Neural cell (in vitro differentiated cells): ENCODE results near the gene TP53AIP1. TPM values are rescaled to one million over a fixed set of nuclear protein-coding genes. Genes with fewer than 3 reads are reported as not detected.

ENCODE experiments used
- H2AFZ ChIP-seq: fragments of 200-600, 300-800 bp; sonication (generic), shearing (Covaris generic); 2 replicates; pipeline ENCODE4 v1.6.0; 2014; ENCODE audit warnings: low read depth, mild to moderate bottlenecking, antibody characterized with exemption, low read length, moderate library complexity
- H3F3A ChIP-seq: fragments of 200-600 bp; shearing (Covaris generic); 2 replicates; pipeline ENCODE4 v1.6.1; 2016; ENCODE audit warnings: mild to moderate bottlenecking, moderate library complexity, mixed read lengths, antibody characterized with exemption, low read length; ENCODE audit not compliant: insufficient read depth, poor library complexity, severe bottlenecking
- H3K27ac ChIP-seq: fragments of 200-600, 300-800 bp; sonication (generic), shearing (Covaris generic); 2 replicates; pipeline ENCODE4 v1.5.1; 2014; ENCODE audit warnings: mild to moderate bottlenecking, low read length, moderate library complexity
- H3K27me3 ChIP-seq: fragments of 300-800, 200-600 bp; sonication (generic), shearing (Covaris generic); 2 replicates; pipeline ENCODE4 v1.6.0; 2014; ENCODE audit warnings: mild to moderate bottlenecking, low read depth, low read length, moderate library complexity; ENCODE audit not compliant: insufficient read depth
- H3K36me3 ChIP-seq: fragments of 300-800, 200-600 bp; sonication (generic), shearing (Covaris generic); 2 replicates; pipeline ENCODE4 v1.5.1; 2014; ENCODE audit warnings: mild to moderate bottlenecking, antibody characterized with exemption, low read length, moderate library complexity; ENCODE audit not compliant: insufficient read depth
- H3K4me2 ChIP-seq: fragments of 300-800, 200-600 bp; sonication (generic), shearing (Covaris generic); 2 replicates; pipeline ENCODE4 v1.6.0; 2014; ENCODE audit warnings: mild to moderate bottlenecking, low read length
- H3K4me3 ChIP-seq: fragments of 300-800, 200-600 bp; sonication (generic), shearing (Covaris generic); 2 replicates; pipeline ENCODE4 v1.5.1; 2014; ENCODE audit warnings: mild to moderate bottlenecking, low read length, moderate library complexity
- H3K79me2 ChIP-seq: fragments of 200-600 bp; shearing (Covaris generic); replicated peaks from 2 replicates; pipeline ENCODE4 v1.6.0; 2014; ENCODE audit warnings: mild to moderate bottlenecking, low read length, moderate library complexity; ENCODE audit not compliant: insufficient read depth
- H3K9ac ChIP-seq: fragments of 300-800, 200-600 bp; sonication (generic), shearing (Covaris generic); 2 replicates; pipeline ENCODE4 v1.6.1; 2016; ENCODE audit warnings: mild to moderate bottlenecking, low read length, mixed read lengths
- H3K9me2 ChIP-seq: fragments of 200-600 bp; shearing (Covaris generic); 2 replicates; pipeline ENCODE4 v1.6.1; 2016; ENCODE audit warnings: mild to moderate bottlenecking, low read length, mixed read lengths; ENCODE audit not compliant: insufficient read depth
- H3K9me3 ChIP-seq: fragments of 200-600, 300-800 bp; sonication (generic), shearing (Covaris generic); 2 replicates; pipeline ENCODE4 v1.6.1; 2016; ENCODE audit warnings: mild to moderate bottlenecking, mixed run types, low read length, moderate library complexity, mixed read lengths
- H4K20me1 ChIP-seq: fragments of 200-600 bp; shearing (Covaris generic); 2 replicates; pipeline ENCODE4 v1.6.1; 2016; ENCODE audit warnings: mild to moderate bottlenecking, mixed run types; ENCODE audit not compliant: insufficient read depth
- EP300 ChIP-seq: fragments of 450-650 bp; conservative IDR thresholded peaks from 2 replicates; pipeline ENCODE4 v1.6.1; 2014; ENCODE audit warnings: antibody characterized with exemption, mild to moderate bottlenecking, moderate library complexity; ENCODE audit not compliant: poor library complexity, severe bottlenecking
- MXI1 ChIP-seq: fragments of 450-650 bp; conservative IDR thresholded peaks from 2 replicates; pipeline ENCODE4 v1.6.1; 2014; ENCODE audit warnings: antibody characterized with exemption, mild to moderate bottlenecking; ENCODE audit not compliant: poor library complexity, severe bottlenecking
- RAD21 ChIP-seq: fragments of 450-650 bp; conservative IDR thresholded peaks from 2 replicates; pipeline ENCODE4 v1.6.1; 2014; ENCODE audit warnings: antibody characterized with exemption, mild to moderate bottlenecking, moderate library complexity
- REST ChIP-seq: IDR thresholded peaks from 2 replicates; pipeline ENCODE4 v1.6.1; 2012; ENCODE audit warnings: borderline replicate concordance
- TAF1 ChIP-seq: IDR thresholded peaks from 2 replicates; pipeline ENCODE4 v1.6.1; 2012; ENCODE audit warnings: low read depth
- polyA plus RNA-seq: library from polyadenylated mRNA; depleted of rRNA; stranded (reverse); fragments of >200 nt; gene quantifications from 2 replicates; pipeline ENCODE4 v1.2.3, GENCODE V29; 2014

The TP53AIP1 gene
- polyA plus RNA-seq, 1 donor from 2014 or later, result 0.68 TPM

- Histone ChIP-seq H3K36me3 (no peaks in the 10 kb centered on the region), H3K9ac (no peak overlapping the region), H4K20me1 (no peaks in the 10 kb centered on the region), H3K9me2 (no peaks in the 10 kb centered on the region), H2AFZ (no peak overlapping the region), H3K4me2 (no peak overlapping the region), H3F3A (no peaks in the 10 kb centered on the region), H3K79me2 (no peaks in the 10 kb centered on the region), H3K27ac (no peak overlapping the region), H3K4me3 (no peak overlapping the region), H3K9me3 (no peaks in the 10 kb centered on the region), H3K27me3 (peaks cover 35% of the 10 kb centered on the region)
- no peak for TF ChIP-seq MXI1
- TF ChIP-seq REST, result no peak
- no peak for TF ChIP-seq RAD21
- TF ChIP-seq TAF1, result no peak
- TF ChIP-seq EP300, result no peak
Observed at GRCh38 chr11:128894286-128894681, 48.4 kb downstream of the TP53AIP1 start.

- Histone ChIP-seq H3K36me3 (no peaks in the 10 kb centered on the region), H4K20me1 (no peaks in the 10 kb centered on the region), H3F3A (no peaks in the 10 kb centered on the region), H2AFZ (no peak overlapping the region), H3K27ac (no peak overlapping the region), H3K9me3 (no peaks in the 10 kb centered on the region), H3K79me2 (no peaks in the 10 kb centered on the region), H3K27me3 (peaks cover 39% of the 10 kb centered on the region), H3K9ac (no peak overlapping the region), H3K4me3 (no peak overlapping the region), H3K9me2 (no peaks in the 10 kb centered on the region), H3K4me2 (no peak overlapping the region)
- TF ChIP-seq REST (no peak), TAF1 (no peak)
Observed at GRCh38 chr11:128893578-128894285, 48.9 kb downstream of the TP53AIP1 start.
